HG02981 (cell line): ENCODE measurements around the gene MYH7.

Source experiments
- ATAC-seq: cut with Tn5 transposase; IDR thresholded peaks from one replicate; pipeline ENCODE4 v1.9.1; 2021; ENCODE audit warnings: mild to moderate bottlenecking, moderate library complexity; ENCODE audit not compliant: unreplicated experiment

MYH7 gene

DNA sequence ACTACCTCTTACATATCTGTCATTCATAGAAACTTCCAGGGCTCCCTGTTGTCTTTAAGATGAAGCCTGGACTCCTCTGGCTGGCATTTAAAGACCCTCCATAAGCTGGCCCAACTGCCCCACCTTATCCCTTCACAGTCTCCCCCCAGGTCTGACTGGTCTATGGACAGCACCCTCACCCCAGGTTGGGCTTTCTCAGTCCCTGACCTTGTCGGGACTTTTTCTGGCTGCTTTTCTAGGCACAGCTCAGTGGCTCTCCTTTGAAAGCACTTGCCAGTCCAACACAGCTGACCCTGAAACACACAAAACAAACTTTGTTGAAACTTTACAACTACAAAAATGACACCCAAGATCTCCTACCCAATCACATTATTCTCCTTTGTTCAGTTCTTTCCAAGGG is 13.9 kb upstream of the MYH7 start:
- no peak for ATAC-seq

DNA sequence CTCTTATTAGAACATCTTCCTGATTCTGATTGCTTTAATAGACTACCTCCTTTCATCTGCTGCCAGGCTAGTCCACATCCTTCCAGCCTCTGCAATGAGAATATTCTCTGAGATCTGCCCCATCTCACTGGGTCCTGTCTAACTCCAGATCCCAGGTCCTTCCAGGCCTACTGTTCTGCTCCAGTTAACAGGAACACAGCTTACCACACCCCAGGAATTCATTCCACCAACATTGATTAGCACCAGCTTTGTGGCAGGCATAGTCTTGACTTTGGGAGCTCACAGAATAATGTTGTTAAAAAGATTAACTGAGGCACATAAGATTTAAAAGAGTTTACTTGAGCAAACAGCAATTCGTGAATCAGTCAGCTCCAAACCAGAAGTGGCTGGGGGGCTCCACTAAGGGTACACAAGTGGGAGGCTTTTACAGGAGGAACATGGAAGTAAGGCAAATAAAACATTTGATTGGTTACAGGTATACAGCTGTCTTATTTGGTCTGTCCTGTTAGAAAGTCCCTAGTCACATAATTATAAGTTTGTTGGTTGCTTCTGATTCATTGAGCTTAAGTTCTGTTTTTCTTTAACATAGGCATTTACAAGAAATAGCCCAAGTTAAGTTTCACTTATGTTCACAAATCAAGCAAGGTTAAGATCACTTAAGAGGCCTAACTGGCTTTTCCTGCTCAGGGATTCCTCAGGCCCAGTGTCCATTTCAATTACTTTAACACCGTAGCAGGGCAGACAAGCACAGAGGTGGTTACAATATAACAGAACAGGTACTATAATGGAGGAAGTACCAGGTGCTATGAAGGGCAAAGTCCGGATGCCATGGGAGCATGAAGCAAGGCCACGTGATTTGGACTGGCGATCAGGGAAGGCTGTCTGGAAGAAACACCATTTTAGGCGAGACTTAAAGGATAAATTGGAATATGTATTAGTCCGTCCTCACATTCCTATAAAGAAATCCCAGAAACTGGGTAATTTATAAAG is 12.2 kb upstream of the MYH7 start:
- ATAC-seq = no peak

DNA sequence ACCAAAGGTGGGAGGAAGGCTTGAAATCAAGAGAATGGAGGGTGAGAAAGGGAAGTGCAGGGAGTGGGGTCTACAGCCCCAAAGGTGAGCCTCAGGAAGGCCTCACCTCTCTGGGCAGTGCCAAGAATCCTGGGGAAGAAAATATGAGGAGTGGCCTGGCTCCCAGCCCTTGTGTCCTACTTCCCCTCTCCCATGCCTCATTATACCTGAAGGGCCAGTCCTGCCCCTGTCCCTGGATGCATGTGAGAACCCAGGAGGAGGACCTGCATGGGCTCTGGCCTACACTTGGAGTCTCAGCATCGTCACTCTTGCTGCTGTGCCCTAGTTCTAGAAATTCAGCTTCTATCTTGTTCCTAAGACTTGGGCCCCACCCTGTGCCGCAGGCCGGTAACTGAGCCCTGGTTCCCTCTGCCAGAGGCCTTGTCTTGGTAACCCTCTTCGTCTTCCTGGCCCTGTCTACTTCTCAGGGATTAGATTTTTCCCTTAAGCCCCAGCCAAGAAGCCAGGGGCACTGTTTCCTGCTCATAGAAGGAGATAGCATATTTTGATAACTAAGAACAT is 10.9 kb upstream of the MYH7 start:
- no peak for ATAC-seq

DNA sequence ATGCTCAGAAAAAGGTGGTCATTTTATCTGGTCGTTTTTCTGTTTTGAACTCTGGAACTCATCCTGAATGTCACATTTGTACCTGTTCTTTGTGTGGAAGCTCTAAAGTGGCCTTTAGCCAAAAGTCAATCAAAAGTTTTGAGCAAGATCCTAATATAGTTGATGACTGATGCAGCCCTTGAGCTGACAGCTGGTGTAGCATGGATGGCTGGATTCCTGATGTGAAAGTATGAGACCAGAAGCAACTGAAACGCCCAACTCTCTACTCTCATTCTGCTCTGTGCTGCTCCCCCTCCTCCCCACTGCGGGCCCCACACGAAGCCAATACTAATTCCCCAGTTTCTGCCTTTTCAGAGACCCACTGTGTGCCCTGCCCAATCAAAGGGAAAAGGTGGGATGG is 10.3 kb upstream of the MYH7 start:
- no peak for ATAC-seq

DNA sequence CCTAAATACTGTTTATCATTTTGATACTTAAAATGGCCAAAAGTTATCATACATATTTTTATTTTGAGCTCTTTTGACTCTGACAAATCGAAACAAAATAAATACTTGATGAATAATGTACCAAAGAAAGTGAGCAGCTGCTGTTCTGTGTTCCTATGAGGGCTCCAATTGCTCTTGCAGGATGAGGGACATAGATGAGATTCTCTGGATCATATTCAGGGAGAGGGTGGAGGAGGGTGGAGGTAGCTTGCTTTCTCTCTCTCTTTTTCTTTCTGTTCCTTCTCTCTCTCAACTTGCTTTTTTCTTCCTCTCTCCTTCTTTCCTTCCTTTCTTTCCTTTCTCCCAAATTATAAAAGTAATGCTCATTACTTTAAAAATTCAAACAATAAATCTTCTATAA is 8.9 kb upstream of the MYH7 start:
- no peak for ATAC-seq

DNA sequence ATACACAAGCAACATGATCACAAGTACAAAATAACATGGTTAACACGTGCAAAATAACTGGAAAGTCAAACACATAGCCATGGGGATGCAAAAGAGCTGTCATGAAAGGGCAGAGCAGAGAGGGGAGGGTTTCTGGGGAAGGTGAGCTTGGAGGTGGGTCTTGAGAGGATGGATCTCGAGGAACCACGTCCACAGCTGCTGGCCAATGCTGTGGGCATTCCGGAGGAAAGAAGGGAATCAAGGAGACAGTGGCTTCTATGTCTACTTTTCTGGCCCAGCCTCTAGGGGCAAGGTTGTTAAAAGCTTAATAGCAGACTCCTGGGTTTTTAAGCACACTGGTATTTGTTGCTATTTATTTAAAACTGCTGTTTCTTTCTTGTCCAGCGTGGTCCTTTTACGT is 8.4 kb upstream of the MYH7 start:
- no peak for ATAC-seq

DNA sequence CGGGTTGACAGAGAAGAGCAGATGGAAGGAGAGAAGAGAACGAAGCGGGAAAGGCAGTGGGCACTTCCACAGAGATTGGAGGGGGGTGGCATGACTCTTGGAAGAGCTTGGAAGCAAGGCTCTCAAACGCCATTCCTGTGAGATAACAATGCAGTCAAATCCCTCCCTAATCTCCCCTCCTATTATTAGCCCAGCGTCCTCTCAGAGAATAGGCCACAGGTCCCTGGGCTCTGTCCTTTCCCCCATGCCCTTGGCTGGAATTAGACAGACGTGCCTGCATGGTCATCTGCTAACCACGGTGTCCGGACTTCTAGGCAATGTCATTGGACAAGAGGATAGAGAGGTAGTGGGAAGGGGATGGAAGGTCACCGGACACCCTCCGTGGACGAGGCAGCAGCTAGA is 8.0 kb upstream of the MYH7 start:
- ATAC-seq = no peak

DNA sequence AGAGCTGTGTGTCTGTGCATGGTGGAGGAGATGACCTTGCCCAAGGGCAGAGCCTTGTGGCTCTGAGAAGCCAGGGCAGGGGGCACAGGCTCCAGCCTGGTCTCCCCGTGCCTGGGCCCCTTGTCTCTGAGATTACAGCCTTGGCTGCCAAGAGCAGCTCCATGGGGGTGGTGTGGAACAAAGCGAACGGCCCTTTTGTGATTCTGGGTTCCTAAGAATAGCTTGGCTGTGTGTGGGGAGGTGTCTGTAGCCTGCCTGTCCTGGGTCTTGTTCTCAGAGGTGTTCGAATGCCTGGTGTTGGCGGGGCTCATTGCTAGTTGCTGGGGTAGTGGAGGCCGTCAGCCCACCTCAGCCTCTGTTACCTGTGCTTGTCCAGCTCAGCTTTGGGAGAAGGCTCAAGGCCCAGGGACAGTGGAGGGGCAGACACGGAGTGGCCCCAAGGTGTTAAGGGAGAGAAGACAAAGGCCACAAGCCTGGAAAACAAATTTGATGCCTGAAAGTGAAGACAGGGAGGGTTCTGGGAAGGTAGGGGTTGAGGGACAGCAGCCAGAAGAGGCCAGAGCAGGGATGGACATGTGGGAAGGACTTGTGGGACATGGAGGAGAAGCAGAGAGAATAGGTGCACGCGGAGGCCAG is 7.4 kb upstream of the MYH7 start:
- ATAC-seq = no peak

DNA sequence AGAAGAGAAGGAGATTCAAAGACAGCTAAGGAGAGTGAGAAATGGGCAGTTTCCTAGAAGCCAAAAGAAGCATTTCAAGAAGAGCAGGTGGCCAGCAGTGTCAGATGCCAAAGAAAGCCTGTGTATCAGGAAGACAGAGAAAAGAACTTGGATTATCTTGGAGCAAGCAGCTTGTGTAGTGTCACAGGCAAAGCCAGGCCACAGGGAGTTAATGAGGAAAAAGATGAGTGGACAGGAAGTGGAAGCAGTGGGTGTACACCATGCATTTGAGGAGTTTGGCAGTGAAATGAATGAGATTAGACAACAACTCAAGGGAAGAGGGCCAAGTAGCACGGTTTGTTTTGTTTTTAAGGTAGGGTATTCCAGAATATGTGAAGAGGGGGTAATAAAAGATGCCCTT is 5.6 kb upstream of the MYH7 start:
- ATAC-seq = no peak

DNA sequence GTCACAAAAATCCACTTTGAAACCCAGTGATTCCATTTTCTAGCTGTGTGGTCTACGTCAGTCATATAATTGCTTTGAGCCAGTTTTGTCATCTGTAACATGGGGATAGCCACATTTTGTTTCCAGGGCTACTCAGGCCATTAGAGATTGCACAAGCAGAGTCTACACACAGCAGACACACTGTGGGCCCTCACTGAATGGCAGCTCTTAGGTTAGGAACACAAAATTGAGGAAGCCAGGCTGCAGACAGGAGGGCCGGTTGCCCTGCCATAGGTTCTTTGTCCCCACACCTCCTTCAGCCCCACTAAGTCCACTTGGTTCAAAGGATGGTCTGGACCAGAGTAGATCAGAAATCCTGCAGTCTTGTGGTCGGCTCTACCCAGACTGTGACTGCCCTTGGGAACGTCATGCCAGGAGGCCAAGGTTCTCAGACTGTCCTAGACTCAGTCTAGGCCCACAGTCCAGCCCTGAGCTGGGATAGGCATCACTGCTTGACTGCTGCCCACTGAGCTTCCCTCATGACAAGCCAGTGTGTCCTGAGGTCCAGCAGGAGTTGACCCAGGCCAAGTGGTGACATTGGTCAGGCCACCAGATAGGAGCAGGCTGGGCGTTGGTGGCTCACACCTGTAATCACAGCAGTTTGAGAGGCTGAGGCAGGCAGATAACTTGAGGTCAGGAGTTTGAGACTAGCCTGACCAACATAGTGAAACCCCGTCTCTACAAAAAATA is 3.8 kb upstream of the MYH7 start:
- ATAC-seq = no peak

DNA sequence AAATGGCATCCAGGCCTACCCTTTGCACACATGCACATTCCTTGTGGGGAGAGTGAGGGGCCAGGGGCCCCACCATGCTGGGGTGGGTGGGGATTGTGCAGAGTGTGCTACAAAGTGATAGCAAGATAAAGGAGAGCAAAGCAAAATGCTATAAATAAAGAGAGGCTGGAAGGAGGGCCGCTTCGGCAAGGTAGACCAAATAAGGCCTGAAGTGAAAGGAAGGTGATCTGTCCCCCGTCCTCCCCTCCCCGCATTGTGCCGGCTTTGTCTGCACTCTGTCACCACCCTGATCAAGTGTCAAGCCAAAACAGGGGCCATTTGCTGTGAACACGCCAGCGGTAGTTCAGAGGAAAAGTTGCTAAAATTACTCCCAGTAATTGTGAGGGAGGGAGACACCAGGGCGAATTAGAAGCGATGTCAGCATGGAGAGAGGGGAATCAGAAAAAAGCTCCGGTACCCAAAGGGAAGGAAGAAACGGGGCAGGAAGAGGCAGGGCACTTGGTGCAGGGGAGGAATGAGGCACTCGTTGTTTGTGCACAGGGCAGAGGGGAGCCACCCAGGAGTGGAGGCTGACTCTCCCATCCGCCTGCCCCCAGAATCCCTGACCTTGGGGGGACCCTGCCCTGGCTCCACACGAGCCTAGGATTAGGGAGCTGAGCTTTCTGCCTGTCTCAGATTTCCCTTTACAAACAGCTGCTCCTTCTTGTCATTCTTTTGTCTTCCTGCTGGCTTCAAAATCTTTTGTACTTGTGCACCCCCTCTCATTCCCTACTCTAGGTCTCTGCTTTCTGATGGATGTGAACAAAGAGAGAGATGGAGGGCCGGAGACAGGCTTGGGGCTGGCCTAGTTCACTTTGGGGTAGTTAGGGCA is 2.9 kb upstream of the MYH7 start:
- ATAC-seq = no peak

DNA sequence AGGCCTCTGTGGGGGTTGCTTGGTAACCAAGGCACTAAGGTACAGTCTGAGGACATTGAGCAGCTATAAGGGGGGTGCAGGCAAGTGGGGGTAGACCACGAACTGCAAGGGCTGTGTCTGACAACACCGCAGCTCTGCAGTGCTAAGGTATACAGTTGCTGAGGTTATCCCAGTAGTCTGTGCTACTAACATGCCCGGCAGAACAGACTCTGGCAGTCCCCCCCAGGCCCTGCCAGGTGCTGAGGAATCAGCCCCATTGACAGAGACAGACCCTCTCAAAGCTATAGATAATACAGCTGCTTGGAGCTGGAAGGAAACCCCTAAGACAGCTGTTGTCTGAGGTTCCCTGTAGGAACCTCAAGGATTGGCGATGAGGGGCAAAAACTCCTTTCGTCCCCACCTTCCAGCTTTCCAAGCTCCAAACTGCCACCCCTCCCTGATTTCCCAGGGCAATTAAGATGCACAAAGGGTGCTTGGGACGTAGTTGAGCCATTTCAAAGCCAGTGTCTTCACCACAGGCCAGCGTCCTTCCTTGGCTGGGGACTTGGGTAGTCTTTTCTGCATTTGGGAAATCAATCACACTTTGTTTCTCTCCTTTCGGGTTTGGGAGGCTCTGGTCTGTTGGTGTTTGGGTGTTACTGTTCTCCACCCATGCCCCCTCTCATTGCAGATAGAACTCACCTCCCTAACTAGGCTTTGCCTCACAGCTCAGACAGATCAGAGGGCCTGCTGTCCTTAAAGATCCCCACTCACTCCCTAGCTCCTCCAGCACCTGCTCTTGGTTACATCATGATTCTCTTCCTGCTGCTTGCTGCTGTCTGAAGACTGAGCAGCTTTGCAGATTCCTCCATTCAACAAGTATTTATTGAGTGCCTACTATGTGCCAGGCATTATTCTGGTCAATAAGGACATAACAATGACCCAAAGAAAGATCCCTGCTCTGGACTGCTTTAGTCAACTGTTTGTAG is 2.0 kb upstream of the MYH7 start:
- ATAC-seq = no peak

DNA sequence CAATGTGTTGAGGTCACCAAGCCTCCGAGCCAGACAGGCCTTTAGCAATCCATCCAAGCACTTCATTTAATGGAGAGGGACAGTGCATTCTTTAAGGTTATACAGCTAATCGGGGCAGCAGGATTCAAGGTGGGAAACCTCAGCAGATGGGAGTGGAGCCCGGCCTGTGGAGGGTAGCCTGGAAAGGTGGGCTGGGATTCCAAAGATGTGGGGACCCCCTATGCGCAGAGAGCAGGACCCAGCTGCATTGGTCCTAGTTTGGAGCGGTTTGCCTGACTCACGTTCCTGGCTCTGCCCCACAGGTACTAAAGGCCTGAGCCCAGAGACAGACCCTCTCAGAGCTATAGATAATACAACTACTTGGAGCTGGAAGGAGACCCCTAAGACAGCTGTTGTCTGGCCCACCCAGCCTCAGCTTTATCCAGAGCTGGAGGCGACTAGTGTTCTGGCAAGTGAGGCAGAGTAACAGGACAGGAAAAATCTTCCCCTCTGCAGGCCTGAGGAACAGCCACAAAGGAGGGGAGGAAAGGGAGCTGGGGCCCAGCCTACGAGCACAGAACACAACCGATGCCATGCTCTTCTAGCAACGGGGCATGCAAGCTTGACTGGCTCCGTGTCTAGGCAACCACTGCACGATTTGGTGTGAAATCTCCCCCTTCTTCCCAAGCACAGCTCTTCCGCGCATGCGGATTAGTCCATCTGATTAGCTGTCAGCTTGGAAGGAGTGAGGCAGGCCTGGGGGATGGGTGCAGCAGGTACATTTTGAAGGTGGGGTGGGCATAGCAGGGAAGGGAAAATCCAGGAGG is 1.1 kb upstream of the MYH7 start:
- no peak for ATAC-seq

DNA sequence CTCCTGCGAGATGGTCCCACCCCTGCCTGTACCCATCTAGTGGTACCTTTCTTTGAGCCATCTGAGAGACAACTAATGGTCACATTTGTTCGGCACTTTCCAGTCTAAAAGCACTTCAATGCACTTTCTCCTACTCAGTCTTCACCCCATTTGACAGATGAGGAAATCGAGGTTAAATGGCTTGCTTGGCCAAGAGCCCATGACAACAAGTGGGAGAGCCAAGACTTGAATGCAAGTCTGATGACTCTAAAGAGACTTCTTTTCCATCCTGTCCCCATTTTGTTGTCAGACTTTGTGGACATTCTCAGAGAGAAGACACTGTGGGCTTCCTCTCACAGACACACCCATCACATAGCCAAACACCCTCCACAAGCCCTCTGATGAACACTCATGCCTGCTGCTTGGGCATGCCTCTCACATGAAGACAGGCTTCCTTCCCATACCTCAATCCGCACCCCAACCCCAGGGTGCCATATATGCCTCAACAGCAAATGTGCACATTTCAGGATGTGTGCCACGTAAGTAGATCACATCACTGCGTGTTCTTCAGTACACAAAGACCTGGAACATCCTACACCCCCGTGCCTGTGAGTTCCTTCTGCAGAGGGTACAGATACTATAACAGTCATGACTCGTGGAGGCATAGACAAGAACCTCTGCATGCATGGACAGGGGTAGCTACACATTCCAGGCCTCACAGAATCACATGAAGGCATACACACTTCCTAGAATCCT is 805 bp downstream of the MYH7 start:
- ATAC-seq = no peak

DNA sequence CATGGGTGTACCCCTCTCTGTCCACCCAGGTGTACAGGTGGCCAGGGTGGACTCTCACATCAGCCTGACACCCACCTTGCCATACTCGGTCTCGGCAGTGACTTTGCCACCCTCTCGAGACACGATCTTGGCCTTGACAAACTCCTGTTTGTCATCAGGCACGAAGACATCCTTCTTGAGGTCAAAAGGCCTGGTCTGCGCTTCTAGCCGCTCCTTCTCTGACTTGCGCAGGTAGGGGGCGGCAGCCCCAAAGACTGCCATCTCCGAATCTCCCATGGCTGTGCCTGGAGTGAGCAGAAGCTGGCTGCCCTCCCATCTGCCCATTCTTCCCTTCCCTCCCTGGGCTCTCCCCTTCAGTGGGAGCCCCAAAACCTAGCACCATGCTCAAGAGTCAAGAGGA is 2.0 kb downstream of the MYH7 start:
- ATAC-seq = no peak

DNA sequence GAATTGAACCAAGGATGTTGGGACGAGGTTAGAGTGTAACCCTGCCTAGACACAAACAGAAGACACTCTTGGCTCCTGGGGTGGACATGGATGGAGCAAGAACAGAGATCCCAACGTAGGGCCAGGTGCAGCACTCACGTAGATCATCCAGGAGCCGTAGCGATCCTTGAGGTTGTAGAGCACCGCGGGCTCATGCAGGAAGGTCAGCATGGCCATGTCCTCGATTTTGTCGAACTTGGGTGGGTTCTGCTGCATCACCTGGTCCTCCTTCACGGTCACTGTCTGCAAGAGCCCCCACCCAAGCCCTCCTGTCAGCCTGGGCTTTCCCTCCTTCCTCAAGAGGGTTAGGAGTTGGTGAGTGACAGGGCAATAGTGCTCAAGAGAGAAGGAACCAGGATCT is 2.5 kb downstream of the MYH7 start:
- no peak for ATAC-seq

DNA sequence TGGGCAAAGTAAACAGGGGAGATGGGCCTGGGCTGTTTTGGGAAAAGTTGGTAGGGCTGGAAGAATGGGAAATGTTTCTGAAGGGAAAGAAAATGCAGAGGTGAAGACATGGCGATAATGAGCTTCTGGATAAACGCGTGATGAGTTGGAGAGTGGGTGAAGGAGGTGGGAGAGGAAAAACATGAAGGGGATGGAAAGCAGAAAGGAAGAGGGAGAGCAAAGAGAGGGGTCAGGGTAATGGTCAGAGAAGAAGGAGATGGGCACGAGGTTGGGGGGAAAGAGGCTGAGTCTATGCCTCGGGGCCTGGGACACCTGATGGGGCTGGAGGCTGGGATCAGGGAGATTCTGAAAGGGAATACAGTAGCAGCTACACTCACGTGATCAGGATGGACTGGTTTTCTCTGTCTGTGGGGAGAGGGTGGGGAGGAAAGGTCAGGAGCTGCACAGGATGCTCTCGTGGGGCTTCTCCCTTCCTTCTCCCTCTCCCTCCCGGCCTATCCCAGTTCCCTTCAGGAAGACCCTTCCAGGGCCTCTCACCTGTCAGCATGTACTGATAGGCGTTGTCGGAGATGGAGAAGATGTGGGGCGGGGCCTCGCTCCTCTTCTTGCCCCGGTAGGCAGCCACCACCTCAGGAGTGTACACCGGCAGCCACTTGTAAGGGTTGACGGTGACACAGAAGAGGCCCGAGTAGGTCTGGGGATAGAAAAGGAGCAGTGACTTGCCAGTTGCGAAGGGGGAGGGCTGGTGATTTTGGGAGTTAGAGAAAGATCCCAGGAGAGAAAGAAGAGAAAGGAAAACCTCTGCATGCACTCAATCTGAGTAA is 3.1 kb downstream of the MYH7 start:
- ATAC-seq = no peak
